Measurements from ENCODE around the gene PLK3.
"Not testable (repeated sequence)": the region's sequence is repeated elsewhere in the genome, so short reads cannot be mapped to it uniquely, and the experiment has no call there.

The PLK3 gene

GRCh38 chr1:44787506-44787905 lies 12.7 kb upstream of the PLK3 start:
- DNase-seq (ENCODE audit: low spot score): no peak

GRCh38 chr1:44788120-44788860 lies 11.9 kb upstream of the PLK3 start, which contains the start of gene BEST4:
BEST4 (minus strand) TSS chr1:44788170; CDS start chr1:44787705, 465 bp downstream.
- DNase-seq (ENCODE audit: low spot score): no peak

GRCh38 chr1:44790968-44791801 lies 9.0 kb upstream of the PLK3 start:
- no peak for DNase-seq (ENCODE audit: low spot score)

DNA sequence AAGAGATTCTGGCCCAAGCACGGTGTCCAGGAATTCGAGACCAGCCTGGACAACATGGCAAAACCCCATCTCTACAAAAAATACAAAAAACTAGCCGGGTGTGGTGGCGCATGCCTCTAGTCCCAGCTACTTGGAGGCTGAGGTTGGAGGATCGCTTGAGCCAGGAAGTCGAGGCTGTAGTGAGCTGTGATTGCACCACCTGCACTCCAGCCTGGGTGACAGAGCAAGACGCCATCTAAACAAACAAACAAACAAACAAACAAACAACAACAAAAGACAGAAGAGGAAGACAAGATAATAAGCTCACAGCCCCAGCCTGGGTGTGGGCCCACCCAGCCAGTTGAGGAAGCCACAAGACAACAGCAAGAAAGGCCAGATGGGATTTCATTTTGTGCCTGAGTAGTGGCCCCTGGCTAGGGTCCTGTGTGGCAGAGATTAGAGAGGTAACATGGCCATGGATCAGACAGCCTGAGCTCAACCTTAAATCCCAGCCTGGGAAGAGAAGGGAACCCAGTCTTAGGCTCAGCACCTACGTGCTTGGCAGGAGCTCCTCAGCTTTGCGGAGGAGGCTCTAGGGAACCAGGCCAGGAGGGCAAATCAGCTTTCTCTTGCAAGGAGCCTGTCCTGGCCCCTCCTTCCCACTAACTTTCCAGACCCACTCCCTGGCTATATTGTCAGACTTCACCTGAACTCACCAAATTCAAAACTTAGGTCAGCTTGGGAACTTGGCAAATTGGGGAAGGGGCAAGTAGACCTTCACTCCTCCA lies 7.3 kb upstream of the PLK3 start:
- DNase-seq (ENCODE audit: low spot score): no peak

- not testable (repeated sequence) for DNase-seq (ENCODE audit: low spot score)
Measured at GRCh38 chr1:44797886-44798285, 2.3 kb upstream of the PLK3 start.

DNA sequence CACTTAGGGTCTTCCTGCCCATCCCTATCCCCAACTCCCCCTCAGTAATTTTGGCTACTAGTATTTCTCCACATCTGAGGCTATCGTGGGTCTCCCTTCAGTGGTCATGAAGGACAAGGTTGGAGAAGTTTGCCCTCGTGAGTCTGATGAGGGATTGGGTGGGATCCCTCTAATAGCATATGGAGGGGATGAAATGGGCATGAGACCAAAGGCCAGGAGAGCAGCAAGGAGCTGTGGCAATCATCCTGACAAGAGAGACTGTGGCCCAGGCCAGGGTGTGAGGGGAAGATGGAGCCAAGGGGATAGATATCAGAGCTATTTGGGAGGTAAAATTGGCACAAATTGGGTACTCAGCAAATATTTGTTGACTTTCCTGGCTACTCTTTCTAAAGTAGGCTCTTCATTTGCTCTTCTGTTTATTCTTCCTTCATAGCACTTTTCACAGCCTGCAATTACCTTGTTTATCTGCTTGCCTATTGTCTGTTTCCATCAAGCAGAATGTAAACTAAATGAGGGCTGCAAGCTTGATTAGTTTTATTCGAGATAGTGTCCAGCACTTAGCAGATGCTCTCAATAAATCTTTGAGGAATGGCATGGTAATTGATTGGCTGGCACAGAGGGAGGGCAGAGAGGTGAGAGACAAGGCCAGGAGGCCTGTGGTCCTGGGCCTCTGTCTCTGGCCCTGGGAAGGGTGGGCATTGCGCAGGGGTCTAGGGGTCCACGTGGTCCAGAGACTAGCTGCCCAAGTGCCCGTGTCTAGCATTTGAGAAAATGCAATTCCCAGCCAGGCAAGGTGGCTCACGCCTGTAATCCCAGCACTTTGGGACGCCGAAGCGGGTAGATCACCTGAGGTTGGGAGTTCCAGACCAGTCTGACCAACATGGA lies 1.5 kb upstream of the PLK3 start:
- no peak for DNase-seq (ENCODE audit: low spot score)

DNA sequence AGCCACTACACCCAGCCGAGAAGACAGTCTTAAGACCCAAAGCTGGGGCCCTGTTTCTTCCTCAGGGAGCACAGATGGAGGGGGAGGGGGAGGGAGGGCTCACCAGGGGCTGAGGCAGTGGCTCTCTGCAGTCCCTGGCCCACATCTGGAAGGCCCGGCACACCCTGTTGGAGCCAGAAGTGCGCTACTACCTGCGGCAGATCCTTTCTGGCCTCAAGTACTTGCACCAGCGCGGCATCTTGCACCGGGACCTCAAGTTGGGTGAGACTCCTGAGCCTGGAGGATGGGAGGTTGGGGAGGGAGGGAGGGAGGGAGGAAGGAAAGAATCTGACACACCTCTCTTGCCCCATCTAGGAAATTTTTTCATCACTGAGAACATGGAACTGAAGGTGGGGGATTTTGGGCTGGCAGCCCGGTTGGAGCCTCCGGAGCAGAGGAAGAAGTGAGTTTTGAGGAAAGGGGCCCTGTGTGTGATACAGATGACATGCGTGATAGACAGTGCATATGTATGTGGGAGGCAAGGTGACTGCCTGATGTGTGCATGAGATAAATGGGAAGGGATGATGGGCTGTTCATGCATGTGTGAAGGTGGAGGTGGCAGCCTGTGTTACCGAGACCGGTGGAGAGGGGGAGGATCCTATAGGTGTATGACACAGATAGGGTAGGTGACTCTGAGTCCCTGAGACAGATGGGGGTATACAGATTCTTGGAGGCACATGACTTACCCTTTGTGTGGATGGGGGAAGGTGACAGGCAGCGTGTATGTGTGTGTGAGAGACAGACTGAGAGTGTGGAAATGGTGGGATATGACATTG lies 1.5 kb downstream of the PLK3 start:
- no peak for DNase-seq (ENCODE audit: low spot score)

DNA sequence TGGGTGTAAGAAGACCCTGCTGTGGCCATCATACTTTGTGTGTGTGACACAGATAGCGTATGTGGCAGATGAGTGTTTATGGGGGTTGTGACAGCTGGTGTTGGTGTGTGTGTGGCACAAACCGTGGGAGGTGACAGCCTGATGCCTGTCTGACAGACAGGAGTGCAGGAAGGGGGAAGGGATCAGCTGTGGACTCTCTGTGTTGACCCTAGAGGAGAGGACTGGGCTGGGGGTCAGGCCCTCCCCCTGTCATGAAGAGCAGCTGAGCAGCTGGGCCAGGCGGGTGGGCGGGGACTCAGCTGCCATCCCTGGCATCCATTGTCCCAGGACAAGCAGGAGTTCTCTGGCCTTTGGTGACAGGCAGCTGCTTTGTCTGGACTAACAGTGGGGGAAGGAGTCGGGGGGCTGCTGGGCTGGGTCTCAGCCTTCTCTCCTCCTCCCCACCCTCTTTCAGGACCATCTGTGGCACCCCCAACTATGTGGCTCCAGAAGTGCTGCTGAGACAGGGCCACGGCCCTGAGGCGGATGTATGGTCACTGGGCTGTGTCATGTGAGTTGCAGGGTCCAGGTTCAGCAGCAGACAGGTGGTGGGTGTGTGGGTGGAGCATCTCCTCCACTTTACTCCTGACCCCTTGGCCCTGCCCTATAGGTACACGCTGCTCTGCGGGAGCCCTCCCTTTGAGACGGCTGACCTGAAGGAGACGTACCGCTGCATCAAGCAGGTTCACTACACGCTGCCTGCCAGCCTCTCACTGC lies 2.3 kb downstream of the PLK3 start:
- DNase-seq (ENCODE audit: low spot score): no peak

- no peak for DNase-seq (ENCODE audit: low spot score)
Measured at GRCh38 chr1:44803062-44803311, 2.8 kb downstream of the PLK3 start.

- no peak for DNase-seq (ENCODE audit: low spot score)
Measured at GRCh38 chr1:44803312-44804095, 3.3 kb downstream of the PLK3 start.

- no peak for DNase-seq (ENCODE audit: low spot score)
Measured at GRCh38 chr1:44805311-44806024, 5.3 kb downstream of the PLK3 start.

- DNase-seq (ENCODE audit: low spot score): no peak
Measured at GRCh38 chr1:44806025-44806703, 6.0 kb downstream of the PLK3 start.

DNA sequence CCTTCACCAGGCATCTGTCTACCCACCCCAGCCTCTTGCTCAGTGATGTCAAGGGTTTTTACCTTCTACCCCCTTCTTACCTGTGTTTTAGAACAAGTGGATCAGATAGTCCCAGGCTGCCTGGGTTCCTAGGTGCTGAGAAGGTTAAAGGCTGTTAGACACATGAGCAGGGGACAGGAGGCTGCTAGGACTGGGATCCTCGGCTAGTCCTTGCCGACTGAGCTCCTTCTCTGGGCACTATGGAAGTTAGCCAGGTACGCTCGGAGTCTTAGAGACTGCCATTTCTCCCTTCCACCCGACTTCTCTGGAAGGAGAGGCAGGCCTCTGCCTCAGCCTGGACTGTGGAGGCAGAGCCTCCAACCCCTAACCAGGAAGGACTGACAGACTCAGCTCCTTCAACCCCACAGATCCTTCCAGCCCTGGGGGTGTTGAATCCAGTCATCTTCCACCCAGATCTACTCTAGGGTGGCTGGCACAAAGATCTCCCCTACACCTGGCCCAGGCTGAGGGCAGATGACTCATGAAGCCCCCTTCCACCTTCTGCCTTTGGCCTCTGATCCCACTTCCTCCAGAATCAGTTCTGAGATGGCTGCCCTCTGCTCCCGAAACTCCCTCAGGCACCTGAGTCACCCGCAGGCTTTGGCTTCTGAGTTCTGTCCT lies 6.7 kb downstream of the PLK3 start, which contains the start of gene DYNLT4:
Gene DYNLT4, minus strand, starts transcription at position 648 of the 660 bp plus-strand sequence. CDS start 683 bp downstream, outside the sequence.
- no peak for DNase-seq (ENCODE audit: low spot score)

GRCh38 chr1:44807364-44808062 lies 7.3 kb downstream of the PLK3 start:
- peak; percentile 90 for DNase-seq (ENCODE audit: low spot score)

DNA sequence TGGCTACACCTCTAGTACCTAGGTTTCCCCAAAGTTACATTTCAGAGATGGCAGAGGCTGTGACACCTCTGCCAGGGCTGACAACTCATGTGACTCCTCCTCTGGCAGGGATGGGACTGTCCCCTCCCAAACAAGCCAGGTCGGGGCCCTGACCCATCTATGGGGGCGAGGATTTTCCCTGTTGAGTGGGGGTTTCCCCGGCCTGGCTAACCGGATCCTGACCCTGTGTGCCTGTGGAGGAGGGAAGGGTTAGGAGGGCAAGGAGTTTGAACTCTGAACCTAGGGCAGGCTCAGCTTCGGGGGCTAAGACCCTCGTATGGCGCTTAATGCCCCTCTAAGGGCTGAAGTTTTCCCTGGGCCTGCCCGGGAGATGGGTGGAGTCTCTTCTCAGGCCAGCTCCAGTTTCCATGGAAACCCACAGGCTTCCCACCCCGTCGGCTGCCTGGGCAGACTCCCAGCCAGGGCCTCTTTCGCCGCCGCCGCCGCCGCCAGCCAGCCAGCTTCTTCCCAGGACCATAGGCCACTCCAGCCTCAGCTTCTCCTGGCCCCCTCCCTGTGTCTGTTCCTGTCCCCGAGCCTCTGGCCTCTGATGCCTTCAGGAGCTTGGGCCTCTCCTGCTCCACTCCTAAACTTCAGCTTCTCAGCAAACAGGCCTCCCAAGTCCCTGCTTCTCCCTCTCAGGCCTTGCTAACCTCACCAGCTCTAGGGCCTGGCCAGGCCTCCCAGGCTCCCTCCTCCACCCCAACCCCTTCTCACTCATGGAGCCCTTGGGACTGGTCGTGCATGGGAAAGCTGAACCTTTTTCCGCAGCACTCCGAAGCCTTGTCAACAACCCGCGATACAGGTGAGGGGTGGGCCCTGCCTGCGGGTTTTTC lies 8.1 kb downstream of the PLK3 start, which contains the start of gene BTBD19:
Gene BTBD19, plus strand, starts transcription at position 461 of the 875 bp plus-strand sequence. Its CDS starts 298 bp downstream, at position 759.
- DNase-seq (ENCODE audit: low spot score): peak; percentile 86
